IMR-90 (cell line): ENCODE data around the gene OTUB2. TPM values are rescaled to one million over a fixed set of nuclear protein-coding genes. Genes with fewer than 3 reads are reported as not detected.

Source experiments
- ATAC-seq: fragments of 200-7000 bp; cut with Tn5 transposase; 2 replicates; pipeline ENCODE4 v1.9.1; 2020; ENCODE audit warnings: low read depth, mild to moderate bottlenecking, moderate library complexity
- BruUV-seq: library from RNA; stranded (reverse); fragments of 400-500 nt; replicated peaks from 2 replicates; lab custom pipeline; 2021; lab: Mats Ljungman, UMichigan
- CTCF ChIA-PET: fragments of 300-600 bp; formaldehyde crosslinking; extraction: SDS; loops from one replicate; lab custom pipeline; 2021; ENCODE audit warnings: antibody characterized with exemption; lab: Yijun Ruan, JAX
- POLR2A ChIA-PET: fragments of 300-600 bp; sonication (Branson Sonifier 250); formaldehyde crosslinking; loops from one replicate; lab custom pipeline; 2022; ENCODE audit warnings: antibody characterized with exemption; ENCODE audit not compliant: unreplicated experiment; lab: Charles Lee
- DNase-seq: peaks from one replicate; pipeline ENCODE4 v3.0.0; 2013
- H2AFZ ChIP-seq: replicated peaks from 2 replicates; pipeline ENCODE3; 2013; ENCODE audit warnings: low read length, mild to moderate bottlenecking; ENCODE audit not compliant: poor library complexity
- H2AK5ac ChIP-seq: 2 replicates; pipeline ENCODE4 v1.6.1; 2013; ENCODE audit warnings: low read depth, low read length, inconsistent platforms
- H2AK9ac ChIP-seq: replicated peaks from 2 replicates; pipeline ENCODE3; 2013; ENCODE audit warnings: mild to moderate bottlenecking, low read depth, low read length, moderate library complexity; ENCODE audit not compliant: poor library complexity
- H2BK120ac ChIP-seq: 2 replicates; pipeline ENCODE4 v1.6.1; 2013; ENCODE audit warnings: low read depth, low read length, inconsistent platforms
- H2BK15ac ChIP-seq: 3 replicates; pipeline ENCODE4 v1.6.1; 2013; ENCODE audit warnings: low read depth, low read length, inconsistent platforms
- H2BK20ac ChIP-seq: 2 replicates; pipeline ENCODE4 v1.6.1; 2013; ENCODE audit warnings: low read depth, mild to moderate bottlenecking, inconsistent platforms, low read length, moderate library complexity
- H2BK5ac ChIP-seq: 2 replicates; pipeline ENCODE4 v1.6.1; 2013; ENCODE audit warnings: mild to moderate bottlenecking, low read depth, low read length, inconsistent platforms; ENCODE audit not compliant: poor library complexity, severe bottlenecking
- H3K14ac ChIP-seq: replicated peaks from 2 replicates; pipeline ENCODE4 v1.6.1; 2013; ENCODE audit warnings: low read depth, low read length, inconsistent platforms
- H3K18ac ChIP-seq: 2 replicates; pipeline ENCODE4 v1.6.1; 2013; ENCODE audit warnings: low read depth, low read length, control low read depth
- H3K23ac ChIP-seq: 2 replicates; pipeline ENCODE4 v1.6.1; 2013; ENCODE audit warnings: low read depth, low read length, inconsistent platforms
- H3K27ac ChIP-seq: 2 replicates; pipeline ENCODE4 v1.5.1; 2013; ENCODE audit warnings: mild to moderate bottlenecking, control low read depth, low read length; ENCODE audit not compliant: insufficient read depth
- H3K27me3 ChIP-seq: 2 replicates; pipeline ENCODE4 v1.6.1; 2013; ENCODE audit warnings: low read length; ENCODE audit not compliant: control insufficient read depth, insufficient read depth
- H3K36me3 ChIP-seq: 2 replicates; pipeline ENCODE4 v1.6.1; 2013; ENCODE audit warnings: low read length, mixed read lengths; ENCODE audit not compliant: control insufficient read depth, insufficient read depth
- H3K4ac ChIP-seq: 2 replicates; pipeline ENCODE4 v1.6.1; 2013; ENCODE audit warnings: low read depth, low read length, inconsistent platforms
- H3K4me1 ChIP-seq: 2 replicates; pipeline ENCODE4 v1.6.1; 2013; ENCODE audit warnings: low read length, mixed read lengths; ENCODE audit not compliant: control insufficient read depth, insufficient read depth
- H3K4me2 ChIP-seq: 2 replicates; pipeline ENCODE4 v1.6.1; 2013; ENCODE audit warnings: low read depth, mild to moderate bottlenecking, control low read depth, low read length, moderate library complexity
- H3K4me3 ChIP-seq: 2 replicates; pipeline ENCODE4 v1.5.1; 2013; ENCODE audit warnings: low read depth, mild to moderate bottlenecking, control low read depth, low read length, moderate library complexity; ENCODE audit not compliant: insufficient read depth
- H3K56ac ChIP-seq: 2 replicates; pipeline ENCODE4 v1.6.1; 2013; ENCODE audit warnings: low read length, inconsistent platforms; ENCODE audit not compliant: insufficient read depth; ENCODE audit errors: extremely low read depth
- H3K79me1 ChIP-seq, 2 experiments: 2 replicates each; pipeline ENCODE4 v1.6.1; 2013; ENCODE audit warnings: low read length in 2 of 2, inconsistent platforms in 1 of 2, low read depth in 1 of 2
- H3K9ac ChIP-seq: 2 replicates; pipeline ENCODE4 v1.6.1; 2013; ENCODE audit warnings: low read depth, low read length, control low read depth
- H3K9me1 ChIP-seq: 2 replicates; pipeline ENCODE4 v1.6.1; 2013; ENCODE audit warnings: low read length, inconsistent platforms; ENCODE audit not compliant: insufficient read depth
- H3K9me3 ChIP-seq: 2 replicates; pipeline ENCODE4 v1.6.1; 2013; ENCODE audit warnings: low read length; ENCODE audit not compliant: control insufficient read depth, insufficient read depth
- H4K20me1 ChIP-seq: 2 replicates; pipeline ENCODE4 v1.6.1; 2013; ENCODE audit warnings: low read length, inconsistent platforms; ENCODE audit not compliant: insufficient read depth
- H4K5ac ChIP-seq: 2 replicates; pipeline ENCODE4 v1.6.1; 2013; ENCODE audit warnings: mild to moderate bottlenecking, low read depth, low read length, control low read depth
- H4K8ac ChIP-seq, 2 experiments: 2 replicates each; pipeline ENCODE4 v1.6.1; 2013; ENCODE audit warnings: low read depth in 2 of 2, low read length in 2 of 2, control low read depth in 1 of 2, inconsistent platforms in 1 of 2
- H4K91ac ChIP-seq: 2 replicates; pipeline ENCODE4 v1.6.1; 2013; ENCODE audit warnings: low read depth, low read length, inconsistent platforms; ENCODE audit not compliant: insufficient read depth
- BHLHE40 ChIP-seq: fragments of 150-350 bp; IDR thresholded peaks from 2 replicates; pipeline ENCODE4 v1.6.1; 2016; ENCODE audit warnings: mild to moderate bottlenecking, low read depth, low read length
- CHD1 ChIP-seq: IDR thresholded peaks from 2 replicates; pipeline ENCODE4 v1.6.1; 2012; ENCODE audit warnings: low read depth, low read length, improper control_type of control experiment
- CTCF ChIP-seq: conservative IDR thresholded peaks from 2 replicates; pipeline ENCODE4 v1.5.1; 2012; ENCODE audit warnings: mild to moderate bottlenecking, low read depth, low read length, improper control_type of control experiment
- MAFK ChIP-seq: IDR thresholded peaks from 2 replicates; pipeline ENCODE4 v1.6.1; 2012; ENCODE audit warnings: low read depth, low read length, improper control_type of control experiment
- MAZ ChIP-seq: IDR thresholded peaks from 2 replicates; pipeline ENCODE4 v1.6.1; 2012; ENCODE audit warnings: low read depth, mild to moderate bottlenecking, low read length, improper control_type of control experiment, moderate library complexity, borderline replicate concordance
- POLR2A ChIP-seq: IDR thresholded peaks from 2 replicates; pipeline ENCODE4 v1.6.1; 2012; ENCODE audit warnings: mild to moderate bottlenecking, low read depth, low read length
- RFX5 ChIP-seq: IDR thresholded peaks from 2 replicates; pipeline ENCODE4 v1.8.0; 2012; ENCODE audit warnings: low read depth, mild to moderate bottlenecking, low read length, moderate library complexity
- WGBS, 2 experiments: methylation state at CpG; one replicate each; pipeline versions ENCODE4 v1.1.5 to v1.1.7; 2013; ENCODE audit warnings: missing lambda C conversion rate in 2 of 2; ENCODE audit not compliant: insufficient read length in 1 of 2; ENCODE audit errors: extremely low coverage in 2 of 2; 5-methylcytosine and 5-hydroxymethylcytosine counted together
- dilution Hi-C: fragments of 300-500 bp; cut with HindIII; formaldehyde crosslinking; loops from one replicate; pipeline ENCODE4 v1.14.3; 2018; ENCODE audit warnings: low sequenced_read_pairs; ENCODE audit not compliant: unreplicated experiment
- in situ Hi-C: fragments of 300-500 bp; cut with MboI; formaldehyde crosslinking; loops from 3 replicates; pipeline ENCODE4 v1.14.3; 2019; ENCODE audit warnings: low sequenced_read_pairs, inconsistent platforms, mixed read lengths
- intact Hi-C: fragments of 100-400 bp; cut with micrococcal nuclease; formaldehyde crosslinking; loops from 2 replicates; pipeline ENCODE4 v1.10.0; 2022
- polyA plus RNA-seq, 3 experiments: library from polyadenylated mRNA; depleted of rRNA; stranded (reverse); fragments of >200 nt; gene quantifications; 2 replicates each; pipeline ENCODE4 v1.2.3, GENCODE V29; 2012; ENCODE audit warnings: low replicate concordance in 1 of 3
- total RNA-seq: library from RNA; depleted of rRNA; stranded (reverse); fragments of >200 nt; gene quantifications from 2 replicates; pipeline ENCODE4 v1.2.3, GENCODE V29; 2012
- TF ChIP-seq, protein P1 (sequence below): fragments of 150-350 bp; IDR thresholded peaks from 2 replicates; pipeline ENCODE4 v1.6.1; 2017; ENCODE audit warnings: mild to moderate bottlenecking, antibody characterized with exemption, low read length, low read depth

OTUB2 gene
- total and polyA plus RNA-seq, 2 of the 4 experiments (the other 2 are of a cell fraction): 1.1 to 2.5 TPM

- Histone ChIP-seq H3K27ac (no peak overlapping the region), H3K36me3 (peaks cover 73% of the 10 kb centered on the region), H3K9me3 (no peaks in the 10 kb centered on the region), H4K20me1 (0 out of 2 replicates have a peak, but pooled peaks cover 4% of the 10 kb centered on the region), H2AFZ (no peak overlapping the region), H3K4me3 (no peak overlapping the region), H4K5ac (no peak overlapping the region), H2BK20ac (no peak overlapping the region), H2BK15ac (no peak overlapping the region), H3K79me1 (peaks cover 20 to 28% of the 10 kb centered on the region in 2 experiments), H3K4me2 (no peak overlapping the region), H3K14ac (no peak overlapping the region), H3K4me1 (no peaks in the 10 kb centered on the region), H2BK120ac (no peak overlapping the region), H2AK5ac (no peak overlapping the region), H3K18ac (no peak overlapping the region), H2BK5ac (no peak overlapping the region), H3K9me1 (no peaks in the 10 kb centered on the region; the same call in 1 of the 2 replicates), H3K27me3 (no peaks in the 10 kb centered on the region), H3K56ac (no peak overlapping the region), H2AK9ac (no peak overlapping the region), H3K9ac (no peak overlapping the region), H4K8ac (no peak overlapping the region), H4K91ac (no peak overlapping the region), H3K4ac (no peak overlapping the region), H3K23ac (no peak overlapping the region)
- BruUV-seq: no TSS peak
- intact Hi-C loops: no loop called here
- 98% methylated on average over 7 of the region's 7 CpGs; no CpG with 5 or more reads in 1 of the 2 experiments for WGBS, 2 experiments
- CTCF ChIA-PET: interaction anchor here (5.3 kb wide), 1 partner anchor 82 kb away, joined by 35 read pairs; no protein-coding TSS in a partner anchor
- POLR2A ChIA-PET: no interaction called here
- in situ Hi-C loops: no loop called here
- DNase-seq: no peak
- dilution Hi-C loops: no loop called here
- TF ChIP-seq MAZ (no peak), BHLHE40 (no peak), POLR2A (no peak), MAFK (no peak), CTCF (no peak), CHD1 (no peak), RFX5 (no peak)
- TF ChIP-seq, protein P1, sequence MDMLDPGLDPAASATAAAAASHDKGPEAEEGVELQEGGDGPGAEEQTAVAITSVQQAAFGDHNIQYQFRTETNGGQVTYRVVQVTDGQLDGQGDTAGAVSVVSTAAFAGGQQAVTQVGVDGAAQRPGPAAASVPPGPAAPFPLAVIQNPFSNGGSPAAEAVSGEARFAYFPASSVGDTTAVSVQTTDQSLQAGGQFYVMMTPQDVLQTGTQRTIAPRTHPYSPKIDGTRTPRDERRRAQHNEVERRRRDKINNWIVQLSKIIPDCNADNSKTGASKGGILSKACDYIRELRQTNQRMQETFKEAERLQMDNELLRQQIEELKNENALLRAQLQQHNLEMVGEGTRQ: no peak
- no peak for ATAC-seq
These were observed 28.8 kb downstream of the OTUB2 start for GRCh38 chr14:94054936-94055335.
